Effector CD4-positive, alpha-beta T cell (primary cell): ENCODE measurements around the gene RPL41.
"Not testable (repeated sequence)": the region's sequence is repeated elsewhere in the genome, so short reads cannot be mapped to it uniquely, and the experiment has no call there.

Source experiments
- DNase-seq: peaks from one replicate; pipeline ENCODE4 v3.0.0-alpha.2; 2020
- total RNA-seq: gene quantifications from one replicate; lab custom pipeline; 2026; lab: John Stamatoyannopoulos, UW

The RPL41 gene
- 356 reads per million, percentile 96 among the genes with 10 or more reads in this experiment for total RNA-seq

GRCh38 chr12:56116267-56117081 lies at the start of gene RPL41:
RPL41 (plus strand) TSS chr12:56116633.
- DNase-seq: peak; percentile 92

GRCh38 chr12:56071648-56072047 lies 44.8 kb upstream of the RPL41 start:
- no peak for DNase-seq

GRCh38 chr12:56074396-56074795 lies 42.0 kb upstream of the RPL41 start:
- no peak for DNase-seq

GRCh38 chr12:56077966-56078365 lies 38.5 kb upstream of the RPL41 start:
- DNase-seq: not testable (repeated sequence)

GRCh38 chr12:56078427-56078826 lies 38.0 kb upstream of the RPL41 start:
- no peak for DNase-seq

GRCh38 chr12:56078931-56079722 lies 37.3 kb upstream of the RPL41 start:
- DNase-seq: peak; percentile 36

- DNase-seq: peak; percentile 60
Measured at GRCh38 chr12:56079723-56080555, 36.5 kb upstream of the RPL41 start, which contains the start of gene ERBB3. ERBB3 (plus strand) TSS chr12:56080165; CDS start chr12:56080301, 136 bp downstream.

GRCh38 chr12:56080556-56081138 lies 35.8 kb upstream of the RPL41 start:
- DNase-seq: no peak

- DNase-seq: no peak
Measured at GRCh38 chr12:56081393-56082347, 34.8 kb upstream of the RPL41 start.

- DNase-seq: no peak
Measured at GRCh38 chr12:56082382-56082781, 34.1 kb upstream of the RPL41 start.

- no peak for DNase-seq
Measured at GRCh38 chr12:56082967-56083366, 33.5 kb upstream of the RPL41 start.

GRCh38 chr12:56084958-56085543 lies 31.4 kb upstream of the RPL41 start:
- no peak for DNase-seq

GRCh38 chr12:56086096-56086495 lies 30.3 kb upstream of the RPL41 start:
- DNase-seq: no peak

- DNase-seq: no peak
Measured at GRCh38 chr12:56086608-56087007, 29.8 kb upstream of the RPL41 start.

GRCh38 chr12:56087220-56087619 lies 29.2 kb upstream of the RPL41 start:
- no peak for DNase-seq

GRCh38 chr12:56097738-56098137 lies 18.7 kb upstream of the RPL41 start:
- no peak for DNase-seq

- no peak for DNase-seq
Measured at GRCh38 chr12:56098592-56098991, 17.8 kb upstream of the RPL41 start.

GRCh38 chr12:56099787-56100186 lies 16.6 kb upstream of the RPL41 start:
- no peak for DNase-seq

- no peak for DNase-seq
Measured at GRCh38 chr12:56101045-56101444, 15.4 kb upstream of the RPL41 start.

- DNase-seq: no peak
Measured at GRCh38 chr12:56102683-56103065, 13.8 kb upstream of the RPL41 start.
